T follicular helper cell (primary cell): Measurements from ENCODE around the gene IL33.

Experiments
- DNase-seq: peaks from one replicate; pipeline ENCODE4 v3.0.0-alpha.2; 2020; ENCODE audit warnings: low read depth

The IL33 gene

GRCh38 chr9:6216951-6217350 lies 1.3 kb downstream of the IL33 start:
- DNase-seq: no peak

GRCh38 chr9:6218099-6218502 lies 2.5 kb downstream of the IL33 start:
- DNase-seq: no peak

- DNase-seq: no peak
These were observed 3.4 kb downstream of the IL33 start for GRCh38 chr9:6219040-6219439.

- no peak for DNase-seq
These were observed 4.4 kb downstream of the IL33 start for GRCh38 chr9:6219981-6220380.

- no peak for DNase-seq
These were observed 9.0 kb downstream of the IL33 start for GRCh38 chr9:6224393-6225154.

GRCh38 chr9:6226696-6227095 lies 11.1 kb downstream of the IL33 start:
- DNase-seq: no peak

- DNase-seq: no peak
These were observed 13.6 kb downstream of the IL33 start for GRCh38 chr9:6229186-6229585.

- DNase-seq: no peak
These were observed 14.0 kb downstream of the IL33 start for GRCh38 chr9:6229619-6230018.

GRCh38 chr9:6230037-6230780 lies 14.6 kb downstream of the IL33 start:
- DNase-seq: no peak

GRCh38 chr9:6232336-6232945 lies 16.8 kb downstream of the IL33 start:
- no peak for DNase-seq

- DNase-seq: no peak
These were observed 18.4 kb downstream of the IL33 start for GRCh38 chr9:6234014-6234413.

- DNase-seq: no peak
These were observed 21.7 kb downstream of the IL33 start for GRCh38 chr9:6237267-6237666.

- no peak for DNase-seq
These were observed 23.4 kb downstream of the IL33 start for GRCh38 chr9:6239048-6239461.

- DNase-seq: no peak
These were observed 24.1 kb downstream of the IL33 start for GRCh38 chr9:6239694-6240093.

GRCh38 chr9:6243746-6244145 lies 28.1 kb downstream of the IL33 start:
- DNase-seq: no peak

GRCh38 chr9:6247266-6247665 lies 31.7 kb downstream of the IL33 start:
- no peak for DNase-seq

GRCh38 chr9:6268826-6269397 lies 53.3 kb downstream of the IL33 start:
- DNase-seq: no peak

- no peak for DNase-seq
These were observed 55.3 kb downstream of the IL33 start for GRCh38 chr9:6270896-6271295.

- no peak for DNase-seq
These were observed 56.1 kb downstream of the IL33 start for GRCh38 chr9:6271508-6272228.

- no peak for DNase-seq
These were observed 56.6 kb downstream of the IL33 start for GRCh38 chr9:6272229-6272598.

GRCh38 chr9:6277417-6277816 lies 61.8 kb downstream of the IL33 start:
- no peak for DNase-seq

GRCh38 chr9:6301858-6302257 lies 86.3 kb downstream of the IL33 start:
- DNase-seq: no peak
